ENCODE data around the gene SRPK2. TPM values are rescaled to one million over a fixed set of nuclear protein-coding genes. Genes with fewer than 3 reads are reported as not detected.
A peak's percentile ranks its signal among the peaks of the same experiment; 100 is the strongest.

SRPK2 gene
- total and polyA plus RNA-seq, 12 donors = 10.5 to 40.4 (median 35.1) TPM

DNA sequence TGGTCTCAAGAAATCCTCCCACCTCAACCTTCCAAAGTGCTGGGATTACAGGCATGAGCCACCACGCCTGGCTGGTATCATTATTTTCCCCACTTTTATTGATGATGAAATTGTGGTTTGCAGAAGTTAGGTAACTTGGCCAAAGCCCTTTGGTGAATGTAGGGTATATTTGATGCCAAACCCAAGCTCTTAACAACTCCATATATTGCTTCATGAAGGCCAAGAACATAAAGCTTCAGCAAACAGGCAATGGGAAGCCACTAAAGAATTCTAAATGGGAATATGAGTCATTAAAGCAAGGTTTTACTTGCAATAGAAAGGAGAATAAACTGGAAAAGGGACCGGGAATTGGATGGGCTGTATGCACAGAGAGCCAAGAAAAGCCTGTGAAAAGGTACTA lies 232.0 kb downstream of the SRPK2 start:
- no peak overlapping the region for H3K4me3 ChIP-seq
- H3K4me1 ChIP-seq = peaks cover 0 to 20% (median 14%) of the 10 kb centered on the region in 9 donors
- intact Hi-C loops (cut with DNase I) = loop anchor here in 5 of 10 donors (10.0 kb wide), 4 partner anchors 168 to 328 kb away; no protein-coding TSS in a partner anchor
- WGBS, 2 donors = 91 to 95% methylated on average over 2 of the region's 2 CpGs
- H3K27ac ChIP-seq = no peak overlapping the region
- H3K27me3 ChIP-seq = no peaks in the 10 kb centered on the region
- H3K9me3 ChIP-seq = no peaks in the 10 kb centered on the region
- no peak for ATAC-seq
- no peak for DNase-seq
- peaks cover 0 to 42% (median 0%) of the 10 kb centered on the region in 9 donors for H3K36me3 ChIP-seq
- TF ChIP-seq, protein P1, sequence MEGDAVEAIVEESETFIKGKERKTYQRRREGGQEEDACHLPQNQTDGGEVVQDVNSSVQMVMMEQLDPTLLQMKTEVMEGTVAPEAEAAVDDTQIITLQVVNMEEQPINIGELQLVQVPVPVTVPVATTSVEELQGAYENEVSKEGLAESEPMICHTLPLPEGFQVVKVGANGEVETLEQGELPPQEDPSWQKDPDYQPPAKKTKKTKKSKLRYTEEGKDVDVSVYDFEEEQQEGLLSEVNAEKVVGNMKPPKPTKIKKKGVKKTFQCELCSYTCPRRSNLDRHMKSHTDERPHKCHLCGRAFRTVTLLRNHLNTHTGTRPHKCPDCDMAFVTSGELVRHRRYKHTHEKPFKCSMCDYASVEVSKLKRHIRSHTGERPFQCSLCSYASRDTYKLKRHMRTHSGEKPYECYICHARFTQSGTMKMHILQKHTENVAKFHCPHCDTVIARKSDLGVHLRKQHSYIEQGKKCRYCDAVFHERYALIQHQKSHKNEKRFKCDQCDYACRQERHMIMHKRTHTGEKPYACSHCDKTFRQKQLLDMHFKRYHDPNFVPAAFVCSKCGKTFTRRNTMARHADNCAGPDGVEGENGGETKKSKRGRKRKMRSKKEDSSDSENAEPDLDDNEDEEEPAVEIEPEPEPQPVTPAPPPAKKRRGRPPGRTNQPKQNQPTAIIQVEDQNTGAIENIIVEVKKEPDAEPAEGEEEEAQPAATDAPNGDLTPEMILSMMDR (IDR thresholded peaks at IDR 0.05) = no peak

DNA sequence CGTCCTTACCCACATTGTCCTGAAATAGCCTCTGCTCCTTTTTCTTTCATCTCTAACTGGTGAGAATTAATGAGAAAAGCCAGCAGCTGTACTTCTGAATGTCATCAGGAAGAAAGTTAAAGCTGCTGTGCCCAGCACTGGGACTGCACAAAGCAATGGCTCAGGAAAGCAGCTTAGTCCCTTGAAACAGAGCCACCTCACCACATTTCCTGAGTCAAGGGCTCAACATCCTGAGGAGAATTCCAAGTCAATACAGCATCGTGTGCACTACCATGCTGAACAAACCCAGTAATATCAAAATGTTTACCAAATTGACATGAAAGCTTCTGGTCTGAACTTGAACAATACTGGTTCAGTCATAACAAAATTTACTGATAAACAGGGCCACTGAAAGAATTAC lies 234.6 kb downstream of the SRPK2 start:
- peak in 5 of 8 donors; percentile 9 to 64 (median 57) for ATAC-seq

DNA sequence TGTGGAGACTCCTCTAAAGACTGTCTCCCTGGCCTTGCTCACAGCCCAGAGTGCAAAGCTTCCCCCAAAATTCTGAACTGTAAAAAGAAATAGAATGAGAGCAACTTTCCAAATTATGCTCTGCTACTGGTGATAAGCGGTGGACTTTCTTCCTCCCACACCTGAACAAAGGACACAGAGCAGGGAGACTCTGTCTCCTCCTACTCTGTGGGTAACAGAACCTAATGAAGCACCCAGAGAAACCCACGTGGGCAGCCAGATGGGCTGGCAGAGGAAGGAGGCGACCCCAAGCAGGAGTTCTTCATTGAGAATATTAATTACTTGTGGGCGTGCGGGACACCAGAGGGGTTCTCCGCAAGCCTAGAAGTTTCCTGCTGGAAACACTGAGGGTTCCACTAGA lies 235.2 kb downstream of the SRPK2 start:
- DNase-seq (no peak), ATAC-seq (peak in 4 of 8 donors; percentile 11 to 31 (median 17))
- TF ChIP-seq, protein P1 (IDR thresholded peaks at IDR 0.05) = no peak
- H3K27ac ChIP-seq = peak overlapping the region in 2 of 10 donors; percentile 11 to 52
- no peaks in the 10 kb centered on the region for H3K9me3 ChIP-seq
- WGBS, 2 donors = 85 to 88% methylated on average over 6 of the region's 6 CpGs
- H3K27me3 ChIP-seq = no peaks in the 10 kb centered on the region
- peaks cover 0 to 27% (median 0%) of the 10 kb centered on the region in 9 donors for H3K36me3 ChIP-seq
- no peak overlapping the region for H3K4me3 ChIP-seq
- H3K4me1 ChIP-seq = peaks cover 0 to 20% (median 14%) of the 10 kb centered on the region in 9 donors
- intact Hi-C loops (cut with DNase I) = loop anchor here in 6 of 10 donors (5.0 to 10.0 kb wide), 6 partner anchors 171 to 331 kb away; no protein-coding TSS in a partner anchor

More for the DNA sequence above, 234.6 kb downstream of the SRPK2 start:
- H3K4me1 ChIP-seq = peaks cover 0 to 20% (median 14%) of the 10 kb centered on the region in 9 donors
- WGBS, 2 donors = 29 to 42% methylated on average over 2 of the region's 2 CpGs
- DNase-seq = no peak
- H3K36me3 ChIP-seq = peaks cover 0 to 31% (median 0%) of the 10 kb centered on the region in 9 donors
- TF ChIP-seq, protein P1 (IDR thresholded peaks at IDR 0.05) = no peak
- H3K27ac ChIP-seq = peak overlapping the region in 2 of 10 donors; percentile 11 to 52
- intact Hi-C loops (cut with DNase I) = loop anchor here in 6 of 10 donors (5.0 to 10.0 kb wide), 6 partner anchors 171 to 331 kb away; no protein-coding TSS in a partner anchor
- H3K9me3 ChIP-seq = no peaks in the 10 kb centered on the region
- H3K4me3 ChIP-seq = no peak overlapping the region
- H3K27me3 ChIP-seq = no peaks in the 10 kb centered on the region

DNA sequence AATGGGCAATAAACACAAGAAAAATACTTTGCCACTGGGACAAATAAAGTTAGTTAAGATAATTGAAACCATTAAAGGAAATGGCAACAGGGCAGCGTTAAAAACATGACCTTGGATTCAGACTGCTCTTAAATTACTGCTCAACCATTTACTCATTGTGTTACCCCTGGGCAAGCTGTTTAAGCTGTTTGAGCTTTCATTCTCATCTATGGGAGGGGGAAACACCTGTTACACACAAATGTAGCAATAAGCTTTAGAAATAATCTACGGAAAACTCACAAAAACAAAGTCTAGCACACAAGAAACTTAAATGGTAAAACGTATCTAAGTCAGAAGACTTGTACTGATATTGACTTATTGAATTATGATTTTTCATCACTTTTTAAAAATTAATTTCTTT lies 237.6 kb downstream of the SRPK2 start:
- Histone ChIP-seq H3K36me3 (peaks cover 0 to 15% (median 0%) of the 10 kb centered on the region in 9 donors), H3K4me3 (no peak overlapping the region), H3K9me3 (no peaks in the 10 kb centered on the region), H3K27ac (no peak overlapping the region), H3K27me3 (no peaks in the 10 kb centered on the region), H3K4me1 (peaks cover 0 to 25% (median 17%) of the 10 kb centered on the region in 9 donors)
- no peak for ATAC-seq
- TF ChIP-seq, protein P1 (IDR thresholded peaks at IDR 0.05) = no peak
- WGBS, 2 donors = 91 to 94% methylated on average over 3 of the region's 3 CpGs
- no peak for DNase-seq
- intact Hi-C loops (cut with DNase I) = loop anchor here in 6 of 10 donors (5.0 to 10.0 kb wide), 6 partner anchors 174 to 334 kb away; no protein-coding TSS in a partner anchor

Data from heart right ventricle (tissue), 16 donors.